Amygdala (tissue), 56 donors: ENCODE data around the gene VOPP1.

Source experiments
- DNase-seq, 56 donors: peaks; one replicate each; lab custom pipeline; 2025; lab: John Stamatoyannopoulos, UW

The VOPP1 gene

DNA sequence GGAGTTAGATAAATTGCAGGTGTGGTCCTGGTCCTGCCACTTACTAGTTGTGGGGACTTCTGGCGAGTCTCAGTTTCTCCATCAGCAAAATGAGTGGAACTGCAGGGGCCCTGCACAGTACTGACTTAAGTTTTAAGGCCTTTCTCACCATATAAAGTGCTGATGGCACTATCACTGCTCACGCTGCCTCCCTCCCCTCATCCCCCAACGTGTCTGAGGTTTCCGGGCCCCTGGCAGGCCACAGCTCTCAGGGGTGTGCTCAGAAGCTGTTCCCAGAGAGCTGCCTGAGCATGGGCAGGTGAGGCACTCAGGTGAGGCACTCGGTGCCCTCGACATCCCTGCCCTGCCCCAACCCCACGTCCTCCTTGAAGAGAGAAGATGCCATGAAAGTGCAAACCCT is 74.2 kb downstream of the VOPP1 start:
- DNase-seq = no peak

DNA sequence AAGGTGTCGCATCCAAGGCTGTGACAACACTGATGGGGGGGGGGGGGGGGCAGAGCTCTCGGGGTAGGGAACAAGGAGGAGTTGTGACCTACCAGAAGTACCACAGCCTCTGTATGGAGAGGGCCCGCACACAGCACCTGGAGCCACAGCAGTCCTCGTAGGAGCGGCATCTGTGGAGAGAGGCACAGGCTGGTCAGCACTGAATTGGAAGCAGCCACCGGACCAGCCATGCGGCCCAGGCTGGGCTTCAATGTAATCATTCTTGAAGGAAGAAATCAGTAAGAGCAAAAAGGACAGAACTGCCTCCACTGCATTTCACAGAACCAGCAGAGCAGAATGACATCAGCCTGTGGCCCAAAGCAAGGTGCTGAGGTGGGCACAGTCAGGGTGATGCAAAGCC is 74.8 kb downstream of the VOPP1 start:
- DNase-seq = no peak

DNA sequence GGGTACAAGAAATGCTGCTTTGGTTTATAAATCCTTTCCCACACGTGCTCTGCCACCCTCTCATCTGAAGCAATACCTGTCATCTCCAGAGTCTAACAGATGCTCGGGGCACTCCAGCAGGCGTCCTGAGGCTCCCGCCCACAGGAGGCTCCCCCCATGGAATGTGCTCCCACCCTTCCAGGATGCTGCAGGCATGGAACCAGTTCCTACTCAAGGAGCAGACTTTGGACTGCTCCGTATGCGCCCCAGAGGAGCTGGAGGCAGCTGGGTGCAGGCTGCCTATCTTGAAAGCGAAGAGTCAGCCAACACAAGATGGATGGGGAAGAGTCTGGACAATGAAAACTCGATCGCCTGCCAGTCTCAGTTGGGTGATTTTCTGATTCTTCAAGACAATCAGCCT is 75.4 kb downstream of the VOPP1 start:
- no peak for DNase-seq

DNA sequence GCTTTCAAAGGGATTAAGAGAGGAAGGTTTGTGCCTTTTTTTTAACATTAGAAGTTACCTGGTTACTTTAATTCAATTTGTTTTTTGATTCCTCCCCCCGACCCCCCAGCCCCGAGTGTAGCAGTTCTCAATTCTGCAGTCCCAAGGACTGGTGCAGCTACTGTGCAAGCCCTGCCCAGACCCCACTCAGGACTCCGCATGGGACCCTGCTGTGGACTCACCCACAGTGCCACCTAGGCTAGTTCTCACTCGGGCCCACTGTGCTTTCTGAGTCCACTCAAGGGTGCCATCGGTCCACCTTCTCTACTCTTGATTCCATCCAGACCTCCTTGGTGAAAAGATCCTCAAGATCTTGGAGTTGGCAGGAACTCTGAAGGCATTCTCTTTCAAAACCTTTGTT is 77.4 kb downstream of the VOPP1 start:
- no peak for DNase-seq

DNA sequence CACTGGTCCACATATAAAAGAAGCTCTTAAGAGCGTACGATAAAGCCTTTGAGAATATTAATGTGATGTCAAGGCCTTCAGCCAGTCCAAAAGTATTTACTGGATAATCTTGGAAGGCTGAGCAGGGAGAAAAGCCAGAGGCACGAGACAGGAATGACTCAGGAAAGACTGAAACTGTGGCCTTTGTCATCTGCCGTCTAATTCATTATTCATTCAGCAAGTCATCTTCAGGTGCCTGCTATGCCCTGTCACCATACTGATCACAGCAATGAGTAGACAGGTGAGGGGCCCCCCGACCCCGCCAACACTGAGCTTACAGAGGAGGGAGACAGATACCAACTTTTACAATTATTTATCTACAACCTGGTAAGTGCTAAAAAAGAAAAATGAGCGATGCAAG is 78.9 kb downstream of the VOPP1 start:
- no peak for DNase-seq

DNA sequence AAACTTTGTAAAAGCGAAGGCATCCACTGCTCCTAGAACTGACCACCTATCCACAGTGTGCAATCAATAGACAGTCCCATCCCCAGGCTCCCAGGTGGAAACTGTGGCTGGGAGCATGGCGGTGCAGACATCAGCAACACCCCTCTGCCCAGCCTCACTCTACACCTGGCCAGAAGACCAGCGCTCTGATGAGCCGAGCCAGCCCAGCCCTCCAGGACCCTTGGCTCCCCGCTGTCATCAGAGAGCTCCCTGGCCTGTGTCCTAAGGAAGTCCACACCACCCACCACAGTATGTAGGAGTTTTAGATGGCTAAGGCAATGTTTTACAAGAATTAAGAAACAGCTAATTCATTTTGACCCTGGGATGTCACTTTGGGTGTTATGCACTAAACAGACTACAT is 81.0 kb downstream of the VOPP1 start:
- DNase-seq = no peak

DNA sequence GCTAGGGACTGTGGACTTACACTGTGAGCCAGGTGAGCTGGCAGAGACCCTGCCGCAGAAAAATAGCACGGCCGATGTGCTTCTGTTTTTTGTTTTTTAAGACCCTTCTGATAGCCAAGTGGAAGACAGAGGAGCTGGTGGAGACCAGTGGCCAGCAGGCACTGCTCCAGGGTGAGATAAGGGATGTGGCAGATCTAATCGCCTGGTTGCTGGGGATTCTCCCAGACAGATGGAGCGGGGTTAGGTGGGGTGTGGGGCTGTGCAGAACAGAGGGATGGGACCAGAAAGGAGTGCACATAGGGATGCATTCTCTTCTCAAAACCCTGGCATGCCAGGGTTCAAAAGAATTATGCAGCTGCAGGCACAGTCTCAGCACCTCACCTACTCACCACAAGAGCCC is 82.2 kb downstream of the VOPP1 start:
- no peak for DNase-seq

DNA sequence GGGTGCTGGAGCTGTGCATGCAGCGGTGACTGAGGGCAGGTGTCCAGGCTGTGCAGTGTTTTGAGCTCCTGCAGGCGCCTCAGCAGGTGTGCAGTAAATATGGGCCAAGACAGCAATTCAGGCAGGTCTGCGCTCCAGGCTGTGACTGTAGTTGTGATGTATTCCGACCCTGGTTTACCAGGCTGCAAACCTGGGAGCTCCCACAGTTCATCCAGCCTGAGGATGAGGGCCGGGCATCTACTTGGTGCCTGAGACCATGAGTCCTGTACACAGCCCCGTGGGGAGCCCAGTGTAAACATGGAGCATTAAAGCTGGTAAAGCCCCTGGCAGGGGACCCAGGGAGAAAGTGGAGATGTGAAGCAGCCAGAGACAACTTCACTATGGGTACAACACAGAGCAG is 82.8 kb downstream of the VOPP1 start:
- no peak for DNase-seq

DNA sequence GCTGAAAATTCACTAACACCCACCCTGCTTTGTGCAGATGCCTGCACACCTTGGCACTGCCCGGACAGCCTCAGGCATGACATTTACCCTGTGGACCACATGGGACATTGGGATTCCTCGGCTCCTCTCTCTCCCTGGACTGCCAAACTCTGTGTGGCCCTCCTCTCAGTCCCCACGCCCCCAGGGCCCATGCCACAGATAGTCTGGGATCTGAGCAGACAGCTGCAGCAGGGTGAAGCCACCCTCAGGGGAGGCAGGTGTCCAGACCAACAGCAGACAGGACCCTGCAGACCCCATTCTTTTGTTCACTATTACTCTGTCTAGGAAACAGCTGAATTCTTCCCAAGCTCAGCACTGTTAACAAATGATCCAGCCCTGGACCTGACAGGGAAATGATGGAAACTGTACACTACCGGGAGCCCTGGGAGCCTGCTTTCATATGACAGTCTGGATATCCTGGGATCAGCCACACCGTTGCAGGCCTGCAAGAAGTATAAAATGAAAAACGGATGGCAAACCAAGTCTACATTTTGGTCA is 83.4 kb downstream of the VOPP1 start:
- no peak for DNase-seq

DNA sequence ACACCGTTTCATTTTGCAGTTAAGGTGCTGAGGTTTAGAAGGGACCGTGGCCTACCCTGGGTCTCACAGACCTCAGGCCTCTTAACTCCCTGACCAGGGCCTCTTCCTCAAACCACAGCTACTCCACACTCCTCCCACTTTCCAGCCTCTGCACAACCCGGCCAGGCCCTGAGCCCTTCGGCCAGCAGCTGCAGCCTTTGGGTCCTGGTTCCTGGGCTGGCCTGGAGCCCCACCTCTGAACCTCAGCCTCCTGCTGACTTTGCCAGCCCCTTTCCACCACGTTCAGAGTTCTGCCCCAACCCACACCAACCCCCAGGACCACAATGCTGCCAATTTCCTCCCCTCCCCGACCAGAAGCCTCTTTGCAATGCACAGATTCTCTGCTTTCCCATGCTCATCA is 84.1 kb downstream of the VOPP1 start:
- no peak for DNase-seq

DNA sequence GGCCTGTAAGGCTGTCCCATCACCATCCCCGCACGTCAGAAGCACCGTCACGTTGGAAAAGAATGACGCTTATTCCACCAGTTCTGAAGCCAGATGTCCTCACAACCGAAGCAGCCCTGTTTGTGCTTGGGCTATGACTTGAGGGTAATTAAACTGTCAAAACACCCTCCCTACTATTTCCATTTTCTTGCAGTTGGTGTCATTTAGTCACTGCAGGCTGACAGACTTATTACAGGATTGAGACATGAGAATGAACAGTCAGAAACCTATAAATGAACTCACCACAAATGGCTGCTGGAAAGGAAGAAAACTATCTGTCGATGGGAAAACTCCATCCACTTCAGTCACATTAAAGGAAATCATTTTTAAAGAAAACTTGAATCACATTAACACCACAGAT is 85.3 kb downstream of the VOPP1 start:
- DNase-seq = no peak

DNA sequence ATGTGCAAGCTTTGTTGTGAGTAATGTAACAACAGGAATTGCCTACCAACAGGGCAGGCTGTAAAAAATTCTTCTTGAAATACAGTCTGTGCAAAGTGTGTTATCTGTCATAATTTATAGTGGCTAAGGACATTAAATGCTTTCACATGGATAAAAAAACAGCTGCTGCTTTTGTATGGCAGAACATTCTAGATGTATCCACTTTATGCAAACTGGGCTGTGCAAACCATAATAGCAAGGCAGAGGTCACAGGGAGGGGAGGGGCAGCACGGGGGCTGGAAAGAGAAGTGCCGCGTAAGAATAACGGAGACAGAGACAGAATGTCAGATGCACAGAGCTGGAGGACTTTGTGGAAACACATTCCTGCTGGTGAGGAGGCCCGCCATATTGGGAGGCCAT is 86.1 kb downstream of the VOPP1 start:
- no peak for DNase-seq

DNA sequence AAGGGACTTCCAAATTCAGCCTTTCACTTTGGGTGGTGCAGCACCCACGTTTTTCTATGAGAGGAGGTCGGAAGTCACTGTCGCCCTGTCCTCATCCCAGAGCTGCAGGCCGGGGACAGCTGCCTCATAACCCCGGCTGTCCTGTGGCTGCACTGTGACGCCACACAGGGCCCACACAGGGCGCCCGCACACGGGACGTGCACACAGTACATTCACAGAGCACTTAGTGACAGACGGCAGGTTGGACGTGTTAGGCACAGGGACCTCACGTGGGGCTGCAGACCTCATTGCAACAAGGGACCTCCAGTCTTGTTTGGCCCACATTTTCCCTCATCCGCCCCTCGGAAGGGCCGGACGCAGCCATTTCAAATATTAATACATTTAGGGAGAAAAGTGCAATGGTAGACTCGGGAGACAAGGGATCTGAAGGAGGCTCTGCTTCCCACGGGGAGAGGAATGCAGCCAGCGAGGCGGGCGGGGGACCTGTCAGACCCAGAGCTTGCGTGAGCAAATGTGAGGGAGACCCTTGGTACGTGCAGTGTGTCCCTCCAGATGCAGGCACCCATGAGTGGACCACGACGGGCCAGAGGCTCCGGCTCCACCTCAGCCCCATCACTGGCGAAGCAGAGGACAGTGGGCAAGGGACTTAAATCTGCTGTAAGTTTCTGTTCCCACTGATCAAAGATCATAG is 86.7 kb downstream of the VOPP1 start:
- no peak for DNase-seq

DNA sequence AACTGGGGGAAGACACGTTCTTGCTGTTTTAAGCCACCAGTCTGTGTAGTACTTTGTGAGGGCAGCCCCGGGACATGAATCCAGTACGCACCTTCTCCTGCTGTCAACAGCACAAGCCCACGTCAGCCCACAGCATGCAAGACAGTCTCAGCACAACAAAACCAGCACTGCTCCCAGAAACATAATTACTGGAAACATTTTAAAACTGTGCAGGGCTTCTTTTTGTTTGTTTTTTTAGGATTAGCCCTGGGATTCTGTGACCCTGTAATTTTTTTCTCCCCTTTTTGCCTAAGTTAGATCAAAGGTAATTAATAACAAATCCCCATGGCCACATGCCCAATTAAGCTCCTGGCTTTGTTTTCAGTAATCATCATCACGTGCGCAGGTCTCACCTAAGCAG is 87.5 kb downstream of the VOPP1 start:
- DNase-seq = no peak

DNA sequence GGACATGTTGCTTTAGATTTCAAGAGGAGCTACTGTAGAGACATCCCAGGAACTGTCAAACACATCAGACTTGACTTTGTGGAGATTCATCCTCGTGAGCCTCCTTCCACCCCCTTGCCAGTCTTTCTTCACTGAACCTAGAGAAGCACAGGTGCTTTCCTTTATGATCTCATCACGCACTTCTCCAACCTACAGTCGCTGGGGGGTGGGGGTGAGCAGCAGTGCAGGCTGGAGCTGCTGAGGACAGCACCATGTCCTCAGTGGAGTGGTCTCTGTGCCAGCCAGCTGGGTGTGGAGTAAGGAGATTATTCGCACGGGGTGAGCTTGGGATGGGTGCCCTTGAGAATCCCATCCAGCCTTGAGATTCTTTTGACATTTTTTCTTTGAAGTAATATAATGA is 88.1 kb downstream of the VOPP1 start:
- no peak for DNase-seq

DNA sequence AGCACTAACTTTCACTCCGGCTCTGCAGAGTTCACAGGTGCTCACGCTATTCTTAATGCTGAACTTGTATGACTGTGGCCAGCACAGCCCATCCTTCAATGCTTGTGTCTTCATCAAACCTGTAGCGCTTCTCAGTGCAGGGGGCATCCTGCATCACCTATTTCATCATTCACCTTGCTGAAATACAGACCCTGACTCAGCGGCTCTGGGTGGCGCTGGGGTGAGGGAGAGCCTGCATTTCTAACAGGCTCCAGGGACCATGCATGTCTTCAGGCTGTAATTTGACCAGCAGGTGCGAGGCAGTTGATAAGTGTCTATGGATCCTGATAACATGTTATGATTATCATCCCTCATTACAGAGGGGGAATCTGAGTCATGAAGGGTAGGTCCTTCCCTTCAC is 89.3 kb downstream of the VOPP1 start:
- no peak for DNase-seq

DNA sequence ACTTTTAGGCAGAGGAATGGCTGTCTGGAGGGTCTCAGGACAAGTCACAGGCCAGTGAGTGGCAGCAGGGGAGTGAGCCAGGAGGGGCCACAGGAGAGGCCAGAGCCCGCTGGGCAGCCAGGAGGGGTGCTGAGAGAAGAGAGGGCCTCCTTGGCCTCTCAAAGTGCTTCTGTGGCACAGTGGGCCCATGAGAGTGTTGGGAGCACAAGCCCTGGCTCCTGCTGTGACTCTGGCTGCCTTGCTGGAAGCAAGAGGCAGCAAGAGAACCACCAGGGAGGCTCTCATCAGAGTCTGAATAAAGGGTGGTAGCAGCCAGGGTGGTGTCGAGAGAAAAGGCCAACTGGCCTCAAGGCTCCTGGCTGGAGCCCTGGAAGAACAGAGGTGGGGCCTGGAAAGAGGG is 91.1 kb downstream of the VOPP1 start:
- DNase-seq = no peak

DNA sequence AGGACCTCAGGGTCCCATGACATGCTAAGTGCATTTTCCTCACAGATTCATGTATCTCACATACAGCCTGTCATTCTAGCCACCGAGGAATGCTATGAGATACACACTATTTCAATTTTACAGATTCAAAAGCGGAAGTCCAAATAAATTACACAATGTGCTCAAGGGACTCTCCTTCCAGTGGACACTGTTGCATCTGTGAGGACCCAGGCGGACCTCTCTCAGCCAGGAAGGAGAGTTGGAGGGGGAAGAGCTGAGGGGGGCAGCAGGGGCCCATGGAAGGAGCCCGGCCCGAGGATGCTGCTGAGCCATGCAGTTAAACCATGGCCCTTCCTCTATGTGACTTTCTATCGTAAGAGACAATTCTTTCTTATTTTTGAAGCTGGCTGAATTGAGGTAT is 93.6 kb downstream of the VOPP1 start:
- no peak for DNase-seq

DNA sequence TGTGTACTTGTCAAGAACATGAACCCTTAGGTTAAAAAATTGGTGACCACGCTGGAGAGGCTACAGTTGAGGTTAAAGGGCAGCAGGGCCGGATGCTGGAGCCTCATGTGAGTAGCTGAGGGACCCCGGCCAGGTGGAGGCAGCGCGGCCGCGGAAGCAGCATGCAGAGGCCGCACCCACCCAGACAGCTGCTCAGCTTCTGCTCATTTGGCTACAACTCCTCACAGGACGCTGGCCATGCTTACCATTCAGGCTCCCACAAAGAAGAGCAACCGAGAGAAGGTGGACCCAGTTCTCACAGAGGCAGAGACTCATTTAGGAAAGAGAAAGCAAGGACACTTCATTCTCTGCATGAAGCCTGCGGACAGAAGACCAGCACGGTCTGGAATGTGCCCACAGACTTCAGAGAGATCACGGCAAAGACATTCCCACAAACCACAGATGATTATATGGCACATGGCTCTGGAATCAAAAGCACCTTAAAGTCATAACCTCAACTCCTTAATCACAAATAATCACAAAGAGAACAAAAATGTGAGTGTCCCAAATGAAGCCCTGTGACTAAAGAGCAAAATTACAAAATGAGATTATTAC is 94.4 kb downstream of the VOPP1 start:
- no peak for DNase-seq

DNA sequence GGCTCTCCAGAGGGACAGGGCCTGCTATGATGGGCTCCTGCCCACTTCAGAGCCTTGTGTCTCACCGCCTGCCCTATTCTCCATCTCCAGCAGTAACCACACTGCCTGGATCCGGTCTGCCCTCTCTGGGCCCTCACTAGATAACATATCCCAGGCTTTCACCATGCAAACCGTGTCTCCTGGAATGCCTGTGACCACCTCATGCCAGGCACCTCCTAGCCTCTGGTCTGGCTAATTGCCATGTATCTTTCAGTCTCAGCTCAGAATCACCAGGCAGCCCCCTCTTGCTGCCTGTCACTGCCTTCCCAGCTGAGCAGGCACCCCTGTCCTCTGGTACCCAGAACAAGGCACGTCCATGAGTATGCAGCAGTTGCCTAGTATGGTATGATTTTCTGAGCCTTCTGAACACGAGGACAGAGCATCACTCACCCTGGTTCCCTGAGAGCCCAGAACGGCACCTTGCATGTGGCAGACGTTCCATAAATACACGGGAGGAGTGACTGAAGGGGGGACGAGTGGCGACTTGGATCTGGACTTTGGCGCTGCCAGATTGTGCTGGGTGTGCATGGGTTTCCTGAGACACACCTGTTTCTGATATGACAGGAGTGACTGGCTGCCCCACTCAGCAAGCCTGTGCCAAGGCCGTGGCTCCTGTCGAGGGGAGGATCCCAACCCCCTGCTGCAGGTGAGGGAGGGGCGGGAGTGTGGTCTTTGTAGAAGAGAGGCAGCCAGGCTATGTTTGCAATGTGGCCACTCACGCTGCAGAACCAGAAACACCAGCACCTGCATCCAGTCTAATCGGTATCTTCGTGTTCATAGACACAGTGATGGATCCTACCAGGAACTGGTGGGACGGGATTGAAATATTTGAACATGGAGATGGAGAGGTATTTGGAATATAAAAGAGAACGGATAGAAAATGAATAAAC is 95.2 kb downstream of the VOPP1 start:
- no peak for DNase-seq
